ENCODE data around the gene LRMDA. TPM values are rescaled to one million over a fixed set of nuclear protein-coding genes. Genes with fewer than 3 reads are reported as not detected.

The LRMDA gene
- total and polyA plus RNA-seq, 7 donors, result 1.0 to 5.7 (median 2.5) TPM

DNA sequence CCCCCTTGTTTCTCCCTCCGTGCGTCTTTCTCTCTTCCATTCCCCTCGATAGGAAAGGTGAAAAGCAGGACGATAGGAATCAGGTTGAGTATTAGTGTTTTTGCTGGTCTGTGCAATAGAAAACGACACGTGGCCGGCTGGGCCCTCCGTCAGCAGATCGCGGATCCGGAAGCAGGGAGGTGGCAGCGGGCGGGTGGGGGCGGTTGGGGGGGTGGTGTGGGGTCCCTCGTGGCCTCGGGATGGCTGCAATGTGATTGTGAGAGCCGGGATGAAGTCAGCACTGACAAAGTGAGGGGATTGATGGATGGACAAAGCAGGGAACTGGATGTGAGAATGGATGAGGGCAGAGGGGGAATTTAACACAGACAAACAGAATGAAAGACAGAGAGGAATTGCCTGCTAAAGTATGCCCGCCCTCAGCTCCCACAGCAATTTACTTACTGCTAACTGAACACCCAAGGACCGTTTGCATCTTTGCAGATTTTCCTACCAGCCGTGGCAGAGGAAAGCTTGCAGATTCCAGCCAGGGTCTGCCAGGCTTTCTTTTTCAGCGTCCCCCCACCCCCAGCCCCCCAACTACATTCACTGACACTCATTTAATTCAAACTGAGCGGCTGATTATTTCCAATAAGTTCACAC lies 280.9 kb downstream of the LRMDA start:
- 25 to 32% (median 29%) methylated on average over 22 of the region's 22 CpGs for WGBS, 3 donors
- intact Hi-C loops (cut with DNase I), result no loop called here
- Histone ChIP-seq H3K4me3 (no peak overlapping the region), H3K27me3 (ENCODE audit: insufficient read depth in 3 of 3, low read length in 2 of 3) (peaks cover 0 to 19% (median 0%) of the 10 kb centered on the region in 3 donors), H3K27ac (no peak overlapping the region), H3K4me1 (no peaks in the 10 kb centered on the region), H3K9me3 (no peaks in the 10 kb centered on the region), H3K36me3 (ENCODE audit: insufficient read depth in 1 of 2, low read depth in 1 of 2) (no peaks in the 10 kb centered on the region)
- DNase-seq, result peak; percentile 13 to 50
- no peak for ATAC-seq
- TF ChIP-seq, protein P1, sequence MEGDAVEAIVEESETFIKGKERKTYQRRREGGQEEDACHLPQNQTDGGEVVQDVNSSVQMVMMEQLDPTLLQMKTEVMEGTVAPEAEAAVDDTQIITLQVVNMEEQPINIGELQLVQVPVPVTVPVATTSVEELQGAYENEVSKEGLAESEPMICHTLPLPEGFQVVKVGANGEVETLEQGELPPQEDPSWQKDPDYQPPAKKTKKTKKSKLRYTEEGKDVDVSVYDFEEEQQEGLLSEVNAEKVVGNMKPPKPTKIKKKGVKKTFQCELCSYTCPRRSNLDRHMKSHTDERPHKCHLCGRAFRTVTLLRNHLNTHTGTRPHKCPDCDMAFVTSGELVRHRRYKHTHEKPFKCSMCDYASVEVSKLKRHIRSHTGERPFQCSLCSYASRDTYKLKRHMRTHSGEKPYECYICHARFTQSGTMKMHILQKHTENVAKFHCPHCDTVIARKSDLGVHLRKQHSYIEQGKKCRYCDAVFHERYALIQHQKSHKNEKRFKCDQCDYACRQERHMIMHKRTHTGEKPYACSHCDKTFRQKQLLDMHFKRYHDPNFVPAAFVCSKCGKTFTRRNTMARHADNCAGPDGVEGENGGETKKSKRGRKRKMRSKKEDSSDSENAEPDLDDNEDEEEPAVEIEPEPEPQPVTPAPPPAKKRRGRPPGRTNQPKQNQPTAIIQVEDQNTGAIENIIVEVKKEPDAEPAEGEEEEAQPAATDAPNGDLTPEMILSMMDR (IDR thresholded peaks at IDR 0.05), result no peak

DNA sequence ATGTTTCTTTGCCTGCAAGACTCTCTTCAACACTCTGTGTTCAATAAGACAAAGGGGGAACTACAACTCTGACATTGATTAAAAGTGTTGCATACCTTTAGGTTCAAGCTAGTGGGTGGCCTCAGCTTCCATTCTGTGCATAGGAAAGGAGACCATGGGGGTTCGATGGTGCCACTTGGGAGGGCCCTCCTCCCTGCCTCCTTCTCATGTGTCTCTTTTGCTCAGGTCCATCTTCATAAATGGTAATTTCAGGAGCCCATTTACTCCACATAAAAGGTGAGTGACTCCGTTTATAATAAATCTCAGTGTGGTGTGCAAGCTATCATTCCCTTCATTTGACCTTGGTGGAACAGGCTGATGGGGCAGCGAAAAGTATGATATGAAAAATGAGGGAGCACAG lies 285.1 kb downstream of the LRMDA start:
- H3K4me3 ChIP-seq, result no peak overlapping the region
- H3K9me3 ChIP-seq, result no peaks in the 10 kb centered on the region
- no peaks in the 10 kb centered on the region for H3K36me3 ChIP-seq (ENCODE audit: insufficient read depth in 1 of 2, low read depth in 1 of 2)
- H3K27ac ChIP-seq, result no peak overlapping the region
- ATAC-seq, result no peak
- WGBS, 3 donors, result 82 to 93% (median 87%) methylated on average over 3 of the region's 3 CpGs
- intact Hi-C loops (cut with DNase I), result no loop called here
- no peak for DNase-seq
- peaks cover 0 to 19% (median 0%) of the 10 kb centered on the region in 3 donors for H3K27me3 ChIP-seq (ENCODE audit: insufficient read depth in 3 of 3, low read length in 2 of 3)
- TF ChIP-seq, protein P1 (IDR thresholded peaks at IDR 0.05), result no peak
- no peaks in the 10 kb centered on the region for H3K4me1 ChIP-seq

DNA sequence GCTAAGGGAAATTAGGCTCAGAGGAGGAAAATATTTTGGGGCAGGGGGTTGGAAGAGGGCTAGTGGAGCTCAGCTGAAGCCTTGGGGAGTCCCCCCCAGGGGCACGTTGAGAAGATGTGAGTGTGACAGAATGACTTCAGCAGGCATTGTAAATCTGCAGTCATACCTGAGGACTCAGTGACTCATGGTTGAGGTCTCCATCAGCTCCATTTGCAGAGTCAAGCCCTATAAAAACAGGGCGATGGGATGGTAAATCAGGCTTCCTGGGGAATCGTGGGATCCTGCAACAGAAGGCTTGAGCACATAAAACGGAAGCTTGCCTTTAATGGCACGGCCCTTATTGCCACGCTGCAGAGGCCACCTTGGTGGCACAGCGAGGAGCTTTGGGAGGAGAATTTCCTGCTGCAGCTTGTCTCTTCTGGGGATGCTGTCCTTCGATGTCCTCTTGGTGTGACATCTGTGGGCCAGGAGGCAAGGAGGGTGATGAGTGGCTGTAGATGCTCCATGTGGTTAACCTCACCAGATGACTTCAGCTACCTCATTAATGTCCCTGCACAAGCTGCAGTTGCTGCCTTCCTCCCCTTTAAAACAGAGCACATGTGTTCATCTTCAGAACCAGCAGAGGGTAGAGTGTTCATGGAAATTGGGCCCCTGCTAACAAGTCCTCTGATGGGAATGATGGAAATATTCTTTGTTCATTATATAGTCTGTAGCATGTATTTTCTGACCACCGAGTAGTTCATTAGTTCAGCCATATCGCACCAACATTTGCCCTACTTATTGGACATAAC lies 285.9 kb downstream of the LRMDA start:
- no peak for DNase-seq
- no peaks in the 10 kb centered on the region for H3K36me3 ChIP-seq (ENCODE audit: insufficient read depth in 1 of 2, low read depth in 1 of 2)
- WGBS, 3 donors, result 84 to 88% (median 87%) methylated on average over 10 of the region's 10 CpGs
- no peaks in the 10 kb centered on the region for H3K4me1 ChIP-seq
- no peaks in the 10 kb centered on the region for H3K9me3 ChIP-seq
- no peak overlapping the region for H3K27ac ChIP-seq
- H3K4me3 ChIP-seq, result no peak overlapping the region
- peaks cover 0 to 19% (median 0%) of the 10 kb centered on the region in 3 donors for H3K27me3 ChIP-seq (ENCODE audit: insufficient read depth in 3 of 3, low read length in 2 of 3)
- TF ChIP-seq, protein P1 (IDR thresholded peaks at IDR 0.05), result no peak
- ATAC-seq, result no peak
- intact Hi-C loops (cut with DNase I), result no loop called here

DNA sequence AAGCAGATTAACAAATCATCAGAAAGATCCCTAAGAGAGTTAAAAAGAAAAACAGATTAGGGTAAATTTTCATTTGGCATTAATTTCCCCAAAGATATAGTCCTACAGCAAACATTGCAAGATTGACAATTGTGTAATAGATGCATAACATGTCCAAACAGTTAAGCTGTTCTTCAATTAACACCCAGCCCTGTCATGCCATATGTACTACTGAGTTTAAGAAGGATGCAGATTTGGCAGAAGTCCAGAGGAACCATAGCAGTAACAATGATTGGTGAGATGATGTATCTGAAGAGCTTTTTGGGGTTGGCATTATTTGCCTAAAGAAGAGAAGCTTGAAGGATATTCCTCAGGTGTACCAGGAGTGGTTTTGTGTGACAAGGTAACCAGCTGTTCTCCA lies 287.6 kb downstream of the LRMDA start:
- Histone ChIP-seq H3K4me1 (no peaks in the 10 kb centered on the region), H3K9me3 (no peaks in the 10 kb centered on the region), H3K4me3 (no peak overlapping the region), H3K36me3 (ENCODE audit: insufficient read depth in 1 of 2, low read depth in 1 of 2) (no peaks in the 10 kb centered on the region), H3K27ac (no peak overlapping the region), H3K27me3 (ENCODE audit: insufficient read depth in 3 of 3, low read length in 2 of 3) (peaks cover 0 to 16% (median 0%) of the 10 kb centered on the region in 3 donors)
- ATAC-seq, result no peak
- intact Hi-C loops (cut with DNase I), result no loop called here
- no peak for DNase-seq
- TF ChIP-seq, protein P1 (IDR thresholded peaks at IDR 0.05), result no peak
